CD4-positive, alpha-beta memory T cell (primary cell): ENCODE measurements around the gene TYK2. TPM values are rescaled to one million over a fixed set of nuclear protein-coding genes. Genes with fewer than 3 reads are reported as not detected.

ENCODE experiments used
- CTCF ChIA-PET: fragments of 350-600 bp; sonication (Branson Sonifier 250); formaldehyde crosslinking; loops from one replicate; lab custom pipeline; 2021; ENCODE audit warnings: inconsistent platforms; ENCODE audit not compliant: partially characterized antibody; lab: Charles Lee
- POLR2A ChIA-PET: fragments of 350-600 bp; sonication (Branson Sonifier 250); formaldehyde crosslinking; loops from one replicate; lab custom pipeline; 2021; ENCODE audit not compliant: partially characterized antibody; lab: Charles Lee
- DNase-seq, 5 donors: peaks; one replicate each; pipeline versions ENCODE4 v3.0.0 to v3.0.0-alpha.2; 2020 to 2022; ENCODE audit warnings: mixed read lengths in 1 of 5
- H3K27ac ChIP-seq: one replicate; pipeline ENCODE4 v1.7.0; 2013; ENCODE audit warnings: low read depth, low read length
- H3K27me3 ChIP-seq: 2 replicates; pipeline ENCODE4 v1.7.0; 2013; ENCODE audit warnings: mild to moderate bottlenecking, low read length, moderate library complexity; ENCODE audit not compliant: insufficient read depth
- H3K36me3 ChIP-seq: 2 replicates; pipeline ENCODE4 v1.7.0; 2013; ENCODE audit warnings: mild to moderate bottlenecking, low read length, moderate library complexity; ENCODE audit not compliant: insufficient read depth
- H3K4me1 ChIP-seq: 2 replicates; pipeline ENCODE4 v1.7.0; 2013; ENCODE audit warnings: mild to moderate bottlenecking, low read length, moderate library complexity; ENCODE audit not compliant: insufficient read depth
- H3K4me3 ChIP-seq, 2 donors: one replicate each; pipeline ENCODE4 v1.7.0; 2013; ENCODE audit warnings: low read length in 2 of 2, mild to moderate bottlenecking in 1 of 2
- H3K9me3 ChIP-seq, 2 donors: one replicate each; pipeline ENCODE4 v1.7.0; 2013; ENCODE audit warnings: low read length in 2 of 2, control low read depth in 1 of 2; ENCODE audit not compliant: control insufficient read depth in 1 of 2
- H3K27ac Mint-ChIP-seq, 7 donors: one replicate each; pipeline ENCODE4 v1.8.0; 2020 to 2021; ENCODE audit warnings: mixed read lengths in 7 of 7, mild to moderate bottlenecking in 6 of 7, inconsistent platforms in 3 of 7, moderate library complexity in 3 of 7
- H3K27me3 Mint-ChIP-seq, 2 donors: one replicate each; pipeline ENCODE4 v1.8.0; 2020 to 2021; ENCODE audit warnings: mixed read lengths in 2 of 2
- H3K36me3 Mint-ChIP-seq, 2 donors: one replicate each; pipeline ENCODE4 v1.8.0; 2020 to 2021; ENCODE audit warnings: mixed read lengths in 2 of 2, inconsistent platforms in 1 of 2, mild to moderate bottlenecking in 1 of 2
- H3K4me1 Mint-ChIP-seq, 4 donors: one replicate each; pipeline ENCODE4 v1.8.0; 2020 to 2021; ENCODE audit warnings: mixed read lengths in 4 of 4, mild to moderate bottlenecking in 1 of 4
- H3K4me3 Mint-ChIP-seq, 8 donors: one replicate each; pipeline ENCODE4 v1.8.0; 2020 to 2021; ENCODE audit warnings: mixed read lengths in 8 of 8, mild to moderate bottlenecking in 7 of 8, moderate library complexity in 6 of 8, inconsistent platforms in 3 of 8
- H3K9me3 Mint-ChIP-seq, 8 donors: one replicate each; pipeline ENCODE4 v1.8.0; 2020 to 2021; ENCODE audit warnings: mixed read lengths in 8 of 8, mild to moderate bottlenecking in 5 of 8, inconsistent platforms in 3 of 8, moderate library complexity in 1 of 8
- intact Hi-C: fragments of 100-400 bp; cut with micrococcal nuclease; formaldehyde crosslinking; loops from one replicate; pipeline ENCODE4 v1.15.1; 2023
- polyA plus RNA-seq, 2 donors: library from polyadenylated mRNA; unstranded; fragments of 300-500 nt; fragmentation: Illumina TruSeq; gene quantifications; one replicate each; pipeline ENCODE4 v1.2.3, GENCODE V29; 2021
- total RNA-seq, 2 experiments: library from RNA; stranded (reverse); gene quantifications; one replicate each; pipeline ENCODE4 v1.2.3, GENCODE V29; 2021

TYK2 gene
- total and polyA plus RNA-seq, 4 experiments from 2014 or later = 33.3 to 314 (median 187) TPM

GRCh38 chr19:10421240-10422045, 41.1 kb upstream of the TYK2 start:
- intact Hi-C loops = no loop called here
- H3K4me1 ChIP-seq = peaks cover 77% of the 10 kb centered on the region
- Mint-ChIP-seq H3K27ac (peak overlapping the region in 5 of 7 donors; percentile 68 to 99 (median 84)), H3K27me3 (peaks cover 41 to 58% of the 10 kb centered on the region in 2 donors), H3K4me3 (peak overlapping the region; percentile 25 to 76 (median 54)), H3K9me3 (peaks cover 0 to 7% (median 0%) of the 10 kb centered on the region in 8 donors), H3K4me1 (peaks cover 30 to 73% (median 50%) of the 10 kb centered on the region in 4 donors), H3K36me3 (peaks cover 0 to 7% of the 10 kb centered on the region in 2 donors)
- peak overlapping the region in 1 of 2 donors; percentile 17 for H3K4me3 ChIP-seq
- peaks cover 54% of the 10 kb centered on the region for H3K27me3 ChIP-seq
- no peaks in the 10 kb centered on the region for H3K9me3 ChIP-seq
- CTCF ChIA-PET = interaction anchor here (0.9 to 19.1 kb wide), 4 partner anchors 7 to 33 kb away, joined by 3 to 379 read pairs (median 61); partner anchors contain the start of gene CDC37
- POLR2A ChIA-PET = interaction anchor here (1.1 to 26.5 kb wide), 3 partner anchors 9 to 12 kb away, joined by 5 to 470 read pairs (median 6); partner anchors contain the start of gene CDC37
- DNase-seq = peak in 1 of 5 donors; percentile 66
- H3K36me3 ChIP-seq = no peaks in the 10 kb centered on the region
- H3K27ac ChIP-seq = no peak overlapping the region

- Mint-ChIP-seq H3K27ac (peak within 1 kb of the TSS; percentile 84 to 99 (median 90)), H3K36me3 (peaks cover 0 to 7% of the 10 kb centered on the region in 2 donors), H3K4me3 (peak within 1 kb of the TSS; percentile 55 to 84 (median 76)), H3K4me1 (peaks cover 32 to 81% (median 53%) of the 10 kb centered on the region in 4 donors), H3K9me3 (peaks cover 0 to 7% (median 0%) of the 10 kb centered on the region in 8 donors), H3K27me3 (peaks cover 41 to 58% of the 10 kb centered on the region in 2 donors)
- intact Hi-C loops = no loop called here
- peak within 1 kb of the TSS; percentile 17 to 46 for H3K4me3 ChIP-seq
- H3K27me3 ChIP-seq = peaks cover 54% of the 10 kb centered on the region
- H3K4me1 ChIP-seq = peaks cover 82% of the 10 kb centered on the region
- no peak within 1 kb of the TSS for H3K27ac ChIP-seq
- no peaks in the 10 kb centered on the region for H3K9me3 ChIP-seq
- DNase-seq = peak; percentile 58 to 65 (median 64)
- H3K36me3 ChIP-seq = no peaks in the 10 kb centered on the region
- CTCF ChIA-PET = interaction anchor here (1.4 to 19.1 kb wide), 3 partner anchors 6 to 16 kb away, joined by 5 to 379 read pairs (median 117); partner anchors contain the start of gene CDC37
- POLR2A ChIA-PET = interaction anchor here (1.6 to 26.5 kb wide), 2 partner anchors 9 to 11 kb away, joined by 6 to 470 read pairs; partner anchors contain the start of gene CDC37
These were observed 40.3 kb upstream of the TYK2 start, which contains the start of gene PDE4A for GRCh38 chr19:10420444-10421239. TSS of gene PDE4A (plus strand) at chr19:10420538. CDS start at chr19:10420765, 227 bp downstream.

- Mint-ChIP-seq H3K4me3 (peak overlapping the region; percentile 51 to 84 (median 76)), H3K27me3 (peaks cover 41 to 52% of the 10 kb centered on the region in 2 donors), H3K9me3 (peaks cover 0 to 7% (median 0%) of the 10 kb centered on the region in 8 donors), H3K4me1 (peaks cover 29 to 74% (median 51%) of the 10 kb centered on the region in 4 donors), H3K27ac (peak overlapping the region; percentile 57 to 98 (median 89)), H3K36me3 (peaks cover 0 to 7% of the 10 kb centered on the region in 2 donors)
- peaks cover 74% of the 10 kb centered on the region for H3K4me1 ChIP-seq
- H3K4me3 ChIP-seq = peak overlapping the region in 1 of 2 donors; percentile 46
- intact Hi-C loops = no loop called here
- peak; percentile 49 to 82 (median 62) for DNase-seq
- no peak overlapping the region for H3K27ac ChIP-seq
- H3K27me3 ChIP-seq = peaks cover 54% of the 10 kb centered on the region
- no peaks in the 10 kb centered on the region for H3K9me3 ChIP-seq
- POLR2A ChIA-PET = interaction anchor here (20.6 to 26.5 kb wide), 2 partner anchors 4 to 10 kb away, joined by 470 read pairs; partner anchors contain the start of genes CDC37 and PDE4A
- CTCF ChIA-PET = interaction anchor here (8.1 to 19.1 kb wide), 2 partner anchors 15 kb away, joined by 232 to 379 read pairs; partner anchors contain the start of gene CDC37
- no peaks in the 10 kb centered on the region for H3K36me3 ChIP-seq
These were observed 39.5 kb upstream of the TYK2 start for GRCh38 chr19:10419646-10420443.

- intact Hi-C loops = no loop called here
- Histone ChIP-seq H3K4me1 (peaks cover 67% of the 10 kb centered on the region), H3K4me3 (peak overlapping the region in 1 of 2 donors; percentile 46), H3K36me3 (no peaks in the 10 kb centered on the region), H3K27ac (no peak overlapping the region), H3K9me3 (no peaks in the 10 kb centered on the region), H3K27me3 (peaks cover 54% of the 10 kb centered on the region)
- Mint-ChIP-seq H3K27ac (peak overlapping the region; percentile 57 to 98 (median 89)), H3K27me3 (peaks cover 41 to 51% of the 10 kb centered on the region in 2 donors), H3K36me3 (peaks cover 0 to 7% of the 10 kb centered on the region in 2 donors), H3K4me1 (peaks cover 29 to 68% (median 48%) of the 10 kb centered on the region in 4 donors), H3K9me3 (peaks cover 0 to 7% (median 0%) of the 10 kb centered on the region in 8 donors), H3K4me3 (peak overlapping the region; percentile 51 to 84 (median 76))
- ChIA-PET CTCF (interaction anchor here (8.1 to 8.6 kb wide), 2 partner anchors 6 to 14 kb away, joined by 117 to 232 read pairs; partner anchors contain the start of genes CDC37 and PDE4A), POLR2A (interaction anchor here (20.6 to 26.5 kb wide), 2 partner anchors 5 to 10 kb away, joined by 470 read pairs; partner anchors contain the start of genes CDC37 and PDE4A)
- peak in 1 of 5 donors; percentile 69 for DNase-seq
These were observed 38.9 kb upstream of the TYK2 start for GRCh38 chr19:10419200-10419645.

- intact Hi-C loops = no loop called here
- H3K4me3 ChIP-seq = no peak overlapping the region
- no peak overlapping the region for H3K27ac ChIP-seq
- peaks cover 26 to 62% (median 43%) of the 10 kb centered on the region in 4 donors for H3K4me1 Mint-ChIP-seq
- H3K4me1 ChIP-seq = peaks cover 62% of the 10 kb centered on the region
- peaks cover 0 to 7% of the 10 kb centered on the region in 2 donors for H3K36me3 Mint-ChIP-seq
- no peaks in the 10 kb centered on the region for H3K9me3 ChIP-seq
- peaks cover 54% of the 10 kb centered on the region for H3K27me3 ChIP-seq
- H3K36me3 ChIP-seq = no peaks in the 10 kb centered on the region
- H3K9me3 Mint-ChIP-seq = peaks cover 0 to 7% (median 0%) of the 10 kb centered on the region in 8 donors
- DNase-seq = no peak
- ChIA-PET POLR2A (interaction anchor here (1.0 to 26.5 kb wide), 4 partner anchors 6 to 185 kb away, joined by 3 to 470 read pairs (median 236); partner anchors contain the start of genes CDC37, PDE4A and TYK2), CTCF (interaction anchor here (0.8 to 8.6 kb wide), 9 partner anchors 6 to 523 kb away, joined by 3 to 232 read pairs (median 4); partner anchors contain the start of genes CDC37 and PDE4A)
- peaks cover 40 to 47% of the 10 kb centered on the region in 2 donors for H3K27me3 Mint-ChIP-seq
- H3K4me3 Mint-ChIP-seq = peak overlapping the region; percentile 20 to 68 (median 54)
- peak overlapping the region; percentile 38 to 92 (median 83) for H3K27ac Mint-ChIP-seq
These were observed 38.3 kb upstream of the TYK2 start for GRCh38 chr19:10418485-10419199.
